ENCODE results near the gene CPED1.
"Not testable (repeated sequence)": the region's sequence is repeated elsewhere in the genome, so short reads cannot be mapped to it uniquely, and the experiment has no call there.

The CPED1 gene

GRCh38 chr7:121157341-121157751 lies 168.8 kb downstream of the CPED1 start:
- no peak for DNase-seq

- DNase-seq: no peak
Measured at GRCh38 chr7:121157885-121158590, 169.5 kb downstream of the CPED1 start.

- no peak for DNase-seq
Measured at GRCh38 chr7:121158665-121159064, 170.2 kb downstream of the CPED1 start.

- DNase-seq: no peak
Measured at GRCh38 chr7:121159553-121159952, 171.0 kb downstream of the CPED1 start.

- peak in 2 of 4 experiments; percentile 4 to 11 for DNase-seq
Measured at GRCh38 chr7:121160150-121161008, 171.9 kb downstream of the CPED1 start.

- DNase-seq: no peak
Measured at GRCh38 chr7:121163699-121164098, 175.2 kb downstream of the CPED1 start.

- DNase-seq: no peak
Measured at GRCh38 chr7:121164247-121164646, 175.7 kb downstream of the CPED1 start.

- no peak for DNase-seq
Measured at GRCh38 chr7:121166916-121167315, 178.4 kb downstream of the CPED1 start.

- DNase-seq: no peak
Measured at GRCh38 chr7:121167971-121168370, 179.5 kb downstream of the CPED1 start.

- no peak for DNase-seq
Measured at GRCh38 chr7:121169469-121169868, 181.0 kb downstream of the CPED1 start.

- DNase-seq: no peak
Measured at GRCh38 chr7:121172484-121172883, 184.0 kb downstream of the CPED1 start.

GRCh38 chr7:121175826-121176225 lies 187.3 kb downstream of the CPED1 start:
- no peak for DNase-seq

GRCh38 chr7:121178452-121178851 lies 189.9 kb downstream of the CPED1 start:
- DNase-seq: no peak

GRCh38 chr7:121178869-121179497 lies 190.5 kb downstream of the CPED1 start:
- no peak for DNase-seq

GRCh38 chr7:121180436-121181063 lies 192.0 kb downstream of the CPED1 start:
- DNase-seq: no peak

GRCh38 chr7:121181357-121181756 lies 192.8 kb downstream of the CPED1 start:
- no peak for DNase-seq

GRCh38 chr7:121182281-121182680 lies 193.8 kb downstream of the CPED1 start:
- DNase-seq: no peak

GRCh38 chr7:121182902-121183301 lies 194.4 kb downstream of the CPED1 start:
- DNase-seq: no peak

- DNase-seq: not testable (repeated sequence)
Measured at GRCh38 chr7:121183883-121184282, 195.4 kb downstream of the CPED1 start.

GRCh38 chr7:121186746-121187145 lies 198.2 kb downstream of the CPED1 start:
- no peak for DNase-seq

- no peak for DNase-seq
Measured at GRCh38 chr7:121187222-121187621, 198.7 kb downstream of the CPED1 start.

- peak in 2 of 4 experiments; percentile 59 to 62 for DNase-seq
Measured at GRCh38 chr7:121187676-121188075, 199.2 kb downstream of the CPED1 start.

- no peak for DNase-seq
Measured at GRCh38 chr7:121192834-121193233, 204.3 kb downstream of the CPED1 start.

Data from suppressor macrophage (primary cell).